GM23248 (cell line): ENCODE measurements around the gene RASEF.

Experiments
- EZH2 ChIP-seq: fragments of 200-600 bp; sonication (generic); IDR thresholded peaks from 2 replicates; pipeline ENCODE4 v1.6.1; 2018; ENCODE audit warnings: antibody characterized with exemption, mild to moderate bottlenecking; ENCODE audit not compliant: insufficient read depth, poor library complexity, severe bottlenecking
- EZH2phosphoT487 ChIP-seq: fragments of 200-600 bp; sonication (generic); IDR thresholded peaks from 2 replicates; pipeline ENCODE4 v1.6.1; 2018; ENCODE audit warnings: antibody characterized with exemption, moderate library complexity, mild to moderate bottlenecking, low read depth; ENCODE audit not compliant: insufficient read depth

DNA sequence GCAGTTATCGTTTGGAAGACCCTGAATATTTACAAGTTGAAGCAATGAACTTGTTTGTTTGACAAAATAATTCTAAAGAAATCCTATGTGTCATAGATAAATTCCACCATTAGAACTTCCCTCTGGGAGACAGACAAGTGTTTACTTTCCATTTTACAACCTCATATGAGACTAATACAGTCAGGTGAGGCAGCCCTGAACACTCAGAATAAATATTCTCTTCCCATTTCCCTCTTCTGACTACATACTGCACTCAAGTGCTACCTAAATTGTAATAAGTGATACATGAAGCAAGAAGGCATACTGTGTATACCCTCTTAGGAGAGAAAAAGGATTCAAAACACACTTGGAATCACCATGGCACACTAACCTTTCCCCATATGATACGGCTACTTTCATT lies 6.8 kb downstream of the RASEF start:
- TF ChIP-seq EZH2, result no peak
- TF ChIP-seq EZH2phosphoT487, result no peak
